Right renal cortex interstitium (tissue), 3 donors: Measurements from ENCODE around the gene TMC4. TPM values are rescaled to one million over a fixed set of nuclear protein-coding genes. Genes with fewer than 3 reads are reported as not detected.
"Not testable (repeated sequence)": the region's sequence is repeated elsewhere in the genome, so short reads cannot be mapped to it uniquely, and the experiment has no call there.

ENCODE experiments used
- DNase-seq, 3 donors: peaks; one replicate each; pipeline ENCODE4 v3.0.0-alpha.2; 2013; ENCODE audit warnings: low read depth in 3 of 3, low spot score in 2 of 3
- polyA plus RNA-seq, 3 donors: library from polyadenylated mRNA; unstranded; fragments of 120-200 nt; gene quantifications; one replicate each; pipeline ENCODE4 v1.2.1, GENCODE V29; 2013; ENCODE audit not compliant: insufficient read length in 3 of 3

TMC4 gene
- polyA plus RNA-seq, 3 donors, result 23.0 to 33.2 (median 25.3) TPM

DNA sequence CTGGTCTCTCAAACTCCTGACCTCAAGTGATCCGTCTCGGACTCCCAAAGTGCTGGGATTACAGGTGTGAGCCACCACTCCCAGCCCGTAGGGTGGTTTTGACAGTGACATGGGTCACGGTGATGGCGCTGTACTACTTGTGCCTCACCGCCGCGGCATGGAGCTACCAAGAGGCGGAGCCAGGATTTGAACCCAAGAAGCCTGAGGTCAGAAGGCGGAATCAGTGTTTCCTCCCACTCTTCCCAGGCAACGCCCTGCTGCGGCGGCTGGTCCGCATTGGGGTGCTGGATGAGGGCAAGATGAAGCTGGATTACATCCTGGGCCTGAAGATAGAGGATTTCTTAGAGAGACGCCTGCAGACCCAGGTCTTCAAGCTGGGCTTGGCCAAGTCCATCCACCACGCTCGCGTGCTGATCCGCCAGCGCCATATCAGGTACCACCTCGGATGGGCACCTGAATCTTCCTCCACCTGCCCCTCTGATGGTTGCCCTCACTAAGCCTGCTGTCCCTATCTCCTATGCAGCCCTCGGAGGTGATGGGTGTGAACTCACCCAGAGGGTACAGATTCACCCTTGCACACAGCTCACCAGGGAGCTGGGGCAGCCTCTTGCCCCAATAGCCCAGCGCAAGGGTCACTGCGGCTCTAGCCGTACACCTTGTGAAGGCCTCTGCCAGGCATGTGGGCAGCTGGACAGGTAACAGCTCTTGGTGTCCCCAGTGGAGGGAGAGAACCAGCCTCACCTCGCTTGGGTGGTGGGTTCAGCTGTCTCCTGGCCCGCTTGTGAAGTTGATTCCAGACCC lies 33.3 kb upstream of the TMC4 start:
- no peak for DNase-seq

DNA sequence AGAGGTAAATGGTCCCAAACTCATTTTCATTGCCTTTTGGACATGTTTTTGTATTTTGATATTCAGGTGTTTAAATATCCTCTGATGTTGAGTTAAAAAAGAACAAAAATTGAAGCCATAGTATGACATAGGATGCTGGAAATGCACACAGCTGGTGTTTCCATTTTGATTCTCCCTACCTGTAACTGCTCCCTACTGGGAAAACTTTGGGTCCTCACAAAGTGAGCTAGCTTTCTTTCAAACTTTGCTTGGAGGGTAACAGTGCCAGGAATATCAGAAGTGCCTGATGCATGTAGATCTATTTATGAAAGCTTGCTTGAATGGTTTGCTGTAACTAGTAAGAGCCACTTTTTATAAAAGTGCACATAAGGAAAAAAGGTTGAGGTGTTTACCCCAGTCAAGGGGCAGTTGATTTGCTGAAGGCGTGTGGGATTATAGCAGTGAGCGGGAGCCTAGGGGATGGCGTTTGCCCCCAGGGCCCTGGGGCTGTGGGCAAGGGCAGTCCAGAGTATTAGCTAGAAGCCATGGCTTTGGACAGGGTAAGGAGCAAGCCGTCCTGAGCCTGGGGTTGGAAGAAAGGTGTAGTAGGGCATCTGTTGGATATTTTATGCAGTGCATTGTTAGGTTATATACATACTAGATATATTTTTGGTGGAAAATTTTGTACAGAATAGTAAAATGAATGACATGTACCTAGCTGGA lies 32.0 kb upstream of the TMC4 start:
- DNase-seq, result no peak

DNA sequence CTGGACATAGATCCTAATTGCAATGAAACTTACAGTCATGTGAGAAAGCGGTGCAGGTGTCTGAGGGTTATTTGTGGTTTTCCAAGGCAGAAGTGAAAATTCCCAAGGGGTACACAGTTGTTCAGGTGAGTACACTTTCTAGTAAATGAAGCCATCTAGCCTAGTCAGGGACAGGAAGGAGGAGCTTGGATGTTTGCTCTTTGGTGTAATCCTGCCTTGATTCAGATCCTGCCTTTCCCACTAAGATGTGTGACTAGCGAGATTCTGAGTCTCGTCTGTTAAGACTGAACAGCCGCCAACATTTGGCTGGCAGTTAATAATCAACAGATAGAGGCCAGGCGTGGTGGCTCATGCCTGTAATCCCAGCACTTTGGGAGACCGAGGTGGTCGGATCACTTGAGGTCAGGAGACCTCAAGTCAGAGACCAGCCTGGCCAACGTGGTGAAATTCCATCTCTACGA lies 30.2 kb upstream of the TMC4 start:
- no peak for DNase-seq

DNA sequence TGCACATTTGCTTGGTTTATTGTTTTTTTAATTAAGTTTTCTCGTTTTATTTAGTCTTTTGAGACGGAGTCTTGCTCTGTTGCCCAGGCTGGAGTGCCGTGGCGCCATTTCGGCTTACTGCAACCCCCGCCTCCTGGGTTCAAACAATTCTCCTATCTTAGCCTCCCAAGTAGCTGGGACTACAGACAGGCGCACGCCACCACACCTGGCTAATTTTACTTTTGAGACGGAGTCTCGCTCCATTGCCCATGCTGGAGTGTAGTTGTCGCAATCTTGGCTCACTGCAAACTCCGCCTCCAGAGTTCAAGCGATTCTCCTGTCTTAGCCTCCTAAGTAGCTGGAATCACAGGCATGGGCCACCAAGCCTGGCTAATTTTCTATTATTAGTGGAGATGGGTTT lies 29.0 kb upstream of the TMC4 start:
- DNase-seq, result no peak

DNA sequence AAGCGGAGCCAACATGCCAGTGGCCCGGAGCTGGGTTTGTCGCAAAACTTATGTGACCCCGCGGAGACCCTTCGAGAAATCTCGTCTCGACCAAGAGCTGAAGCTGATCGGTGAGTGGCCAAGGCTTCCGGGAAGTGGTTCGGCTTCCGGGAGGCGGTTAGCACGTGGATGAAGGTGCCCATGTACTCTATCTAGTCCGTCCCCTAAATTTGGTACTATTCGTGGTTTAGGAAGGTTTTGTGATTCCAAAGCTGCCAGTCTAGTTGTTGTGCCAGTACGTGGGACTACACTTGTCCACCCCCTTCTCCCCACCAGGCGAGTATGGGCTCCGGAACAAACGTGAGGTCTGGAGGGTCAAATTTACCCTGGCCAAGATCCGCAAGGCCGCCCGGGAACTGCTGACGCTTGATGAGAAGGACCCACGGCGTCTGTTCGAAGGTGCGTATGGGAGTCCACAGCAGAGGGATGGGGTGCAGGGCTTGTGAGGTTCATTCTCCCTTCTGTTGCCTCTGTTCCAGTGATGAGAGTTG lies 28.3 kb upstream of the TMC4 start:
- DNase-seq, result no peak

DNA sequence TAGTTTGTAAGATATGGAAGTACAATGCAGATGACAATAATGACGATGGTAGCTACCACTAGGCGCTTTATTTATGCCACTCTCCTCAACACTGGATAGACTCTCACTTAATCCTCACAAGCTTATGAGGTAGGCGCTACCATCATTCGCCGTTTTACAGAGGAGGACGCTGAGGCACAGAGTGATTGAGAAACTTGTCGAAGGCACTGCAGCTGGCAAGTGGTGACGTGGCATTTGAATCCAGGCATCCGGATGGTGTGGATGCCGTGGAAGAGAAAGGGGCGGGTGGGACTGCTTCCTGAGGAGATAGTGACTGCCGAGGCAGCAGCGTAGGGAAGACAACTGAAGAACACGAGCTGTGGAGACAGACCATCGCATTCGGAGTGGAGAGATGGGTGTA lies 26.4 kb upstream of the TMC4 start:
- no peak for DNase-seq

DNA sequence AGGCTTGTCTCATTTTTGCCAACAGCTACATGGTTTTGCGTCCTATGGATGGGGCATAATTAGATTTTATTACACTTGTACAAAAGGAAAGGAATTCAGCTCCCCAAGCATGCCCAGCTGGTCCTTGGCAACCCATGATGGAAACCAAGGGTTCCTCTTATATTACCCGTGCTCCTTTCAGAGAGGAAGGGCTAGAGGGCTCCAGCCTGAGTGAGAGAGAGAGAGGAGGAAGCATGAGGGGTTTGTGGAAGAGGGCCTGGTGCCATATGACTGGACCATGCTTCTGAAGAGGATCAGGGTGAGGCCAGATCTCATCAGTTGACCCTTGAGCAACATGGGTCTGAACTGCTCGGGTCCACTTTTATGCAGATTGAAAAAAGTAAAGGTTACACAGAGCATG lies 24.2 kb upstream of the TMC4 start:
- no peak for DNase-seq

DNA sequence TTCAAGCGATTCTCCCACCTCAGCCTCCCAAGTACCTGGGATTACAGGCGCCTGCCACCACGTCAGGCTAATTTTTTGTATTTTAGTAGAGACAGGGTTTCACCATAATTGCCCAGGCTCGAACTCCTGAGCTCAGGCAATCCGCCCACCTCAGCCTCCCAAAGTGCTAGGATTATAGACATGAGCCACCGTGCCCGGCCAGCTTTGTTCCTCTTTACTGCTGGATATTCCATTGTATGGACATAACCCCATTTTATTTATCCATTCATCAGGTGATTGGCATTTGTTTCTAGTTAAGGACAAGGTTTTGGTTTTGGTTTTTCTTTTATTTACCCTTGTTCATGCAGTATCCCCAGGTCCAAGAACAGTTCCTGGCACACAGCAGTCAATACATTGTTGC lies 23.6 kb upstream of the TMC4 start:
- no peak for DNase-seq

DNA sequence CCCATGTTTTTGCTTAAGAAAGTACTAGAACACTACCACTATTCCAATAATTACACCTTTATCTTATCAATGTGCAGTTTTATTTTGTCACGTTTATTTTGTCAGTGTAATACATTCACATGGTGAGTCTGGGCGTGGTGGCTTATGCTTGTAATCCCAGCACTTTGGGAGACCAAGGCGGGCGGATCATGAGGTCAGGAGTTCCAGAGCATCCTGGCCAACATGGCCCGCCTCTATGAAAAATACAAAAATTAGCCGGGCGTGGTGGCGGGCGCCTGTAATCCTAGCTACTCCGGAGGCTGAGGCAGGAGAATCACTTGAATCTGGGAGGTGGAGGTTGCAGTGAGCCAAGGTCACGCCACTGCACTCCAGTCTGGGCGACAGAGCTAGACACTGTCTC lies 21.5 kb upstream of the TMC4 start:
- not testable (repeated sequence) for DNase-seq

DNA sequence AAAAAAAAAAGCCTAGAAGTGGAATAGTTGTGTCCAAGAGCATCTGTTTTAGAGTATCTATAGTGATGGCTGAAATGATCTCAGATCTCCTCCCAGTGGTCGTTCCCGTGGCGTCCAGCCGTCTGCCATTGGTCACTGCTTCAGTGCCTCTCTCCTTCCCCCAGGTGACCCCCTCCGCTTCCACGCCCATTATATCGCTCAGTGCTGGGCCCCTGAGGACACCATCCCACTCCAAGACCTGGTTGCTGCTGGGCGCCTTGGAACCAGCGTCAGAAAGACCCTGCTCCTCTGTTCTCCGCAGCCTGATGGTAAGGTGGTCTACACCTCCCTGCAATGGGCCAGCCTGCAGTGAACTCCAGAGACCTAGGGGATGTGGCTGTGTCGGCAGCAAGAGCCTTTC lies 20.1 kb upstream of the TMC4 start:
- no peak for DNase-seq

DNA sequence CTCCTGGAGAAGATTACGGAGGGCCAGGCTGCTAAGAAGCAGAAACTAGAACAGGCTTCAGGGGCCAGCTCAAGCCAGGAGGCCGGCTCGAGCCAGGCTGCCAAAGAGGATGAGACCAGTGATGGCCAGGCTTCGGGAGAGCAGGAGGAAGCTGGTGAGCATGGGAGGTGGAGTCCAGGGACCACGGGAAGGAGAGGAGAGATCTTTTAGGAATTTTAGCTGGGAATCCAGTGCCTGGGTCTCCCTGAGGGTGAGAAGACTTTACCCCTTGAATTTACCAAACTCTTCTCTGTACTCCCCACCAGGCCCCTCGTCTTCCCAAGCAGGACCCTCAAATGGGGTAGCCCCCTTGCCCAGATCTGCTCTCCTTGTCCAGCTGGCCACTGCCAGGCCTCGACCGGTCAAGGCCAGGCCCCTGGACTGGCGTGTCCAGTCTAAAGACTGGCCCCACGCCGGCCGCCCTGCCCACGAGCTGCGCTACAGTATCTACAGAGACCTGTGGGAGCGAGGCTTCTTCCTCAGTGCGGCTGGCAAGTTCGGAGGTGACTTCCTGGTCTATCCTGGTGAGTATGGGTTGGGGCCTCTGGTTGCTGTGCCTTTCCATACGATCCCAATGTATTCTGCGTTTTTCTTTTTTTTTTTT lies 19.0 kb upstream of the TMC4 start:
- DNase-seq, result no peak

DNA sequence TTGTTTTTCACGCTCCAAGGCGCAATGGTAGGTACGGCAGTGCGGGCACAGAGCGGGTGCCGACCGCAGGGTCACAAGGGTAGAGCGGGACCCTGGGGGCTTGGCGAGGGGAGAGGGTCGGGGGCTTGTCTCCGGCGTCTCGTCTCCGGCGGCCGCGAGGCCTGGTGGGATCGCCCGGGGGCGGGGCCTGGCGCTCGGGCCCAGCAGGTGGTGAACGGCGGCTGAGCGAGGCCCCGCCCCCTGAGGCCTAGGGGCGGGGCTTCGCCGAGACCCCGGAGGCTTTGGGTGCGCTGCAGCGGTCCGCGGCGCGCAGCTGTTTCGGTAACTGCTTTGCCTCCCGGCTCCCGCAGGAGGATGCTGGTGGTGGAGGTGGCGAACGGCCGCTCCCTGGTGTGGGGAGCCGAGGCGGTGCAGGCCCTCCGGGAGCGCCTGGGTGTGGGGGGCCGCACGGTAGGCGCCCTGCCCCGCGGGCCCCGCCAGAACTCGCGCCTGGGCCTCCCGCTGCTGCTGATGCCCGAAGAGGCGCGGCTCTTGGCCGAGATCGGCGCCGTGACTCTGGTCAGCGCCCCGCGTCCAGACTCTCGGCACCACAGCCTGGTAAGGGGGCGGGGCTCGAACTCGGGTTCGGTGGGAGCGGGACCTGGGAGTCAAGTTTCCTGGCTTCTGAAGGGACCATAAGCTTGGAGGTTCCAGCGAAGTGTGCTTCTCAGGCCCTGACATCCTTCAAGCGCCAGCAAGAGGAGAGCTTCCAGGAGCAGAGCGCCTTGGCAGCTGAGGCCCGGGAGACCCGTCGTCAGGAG lies 18.3 kb upstream of the TMC4 start, which contains the start of gene TSEN34:
TSEN34 (plus strand) TSS at position 298 of the 800 bp plus-strand sequence; CDS start at position 355, 57 bp downstream.
- peak in 2 of 3 donors; percentile 82 to 88 for DNase-seq

DNA sequence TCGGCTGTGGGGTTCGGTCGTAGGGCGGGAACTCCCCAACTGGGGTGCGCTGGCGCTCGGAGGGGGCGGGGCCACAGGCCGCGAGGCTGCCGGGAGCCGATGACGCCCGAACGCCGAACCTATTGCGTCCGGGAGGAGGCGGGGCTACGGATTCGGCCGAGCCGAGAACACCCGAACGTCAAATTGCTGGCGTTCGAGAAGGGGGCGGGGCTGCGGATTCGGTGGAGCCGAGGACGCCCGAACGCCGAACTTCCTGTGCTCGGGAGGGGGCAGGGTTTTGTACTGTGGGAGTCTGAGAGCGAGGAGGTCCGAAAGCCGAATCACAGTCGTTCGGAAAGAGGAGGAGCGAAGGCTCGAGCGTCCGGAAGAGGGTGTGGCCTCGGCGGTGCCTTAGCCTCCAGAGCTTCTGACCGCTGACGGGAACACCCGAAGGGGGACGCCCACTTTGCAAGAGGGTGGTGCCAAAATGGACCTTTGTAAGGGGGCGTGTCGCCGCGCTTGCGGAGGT lies 17.6 kb upstream of the TMC4 start:
- DNase-seq, result peak; percentile 97 to 99 (median 97)

DNA sequence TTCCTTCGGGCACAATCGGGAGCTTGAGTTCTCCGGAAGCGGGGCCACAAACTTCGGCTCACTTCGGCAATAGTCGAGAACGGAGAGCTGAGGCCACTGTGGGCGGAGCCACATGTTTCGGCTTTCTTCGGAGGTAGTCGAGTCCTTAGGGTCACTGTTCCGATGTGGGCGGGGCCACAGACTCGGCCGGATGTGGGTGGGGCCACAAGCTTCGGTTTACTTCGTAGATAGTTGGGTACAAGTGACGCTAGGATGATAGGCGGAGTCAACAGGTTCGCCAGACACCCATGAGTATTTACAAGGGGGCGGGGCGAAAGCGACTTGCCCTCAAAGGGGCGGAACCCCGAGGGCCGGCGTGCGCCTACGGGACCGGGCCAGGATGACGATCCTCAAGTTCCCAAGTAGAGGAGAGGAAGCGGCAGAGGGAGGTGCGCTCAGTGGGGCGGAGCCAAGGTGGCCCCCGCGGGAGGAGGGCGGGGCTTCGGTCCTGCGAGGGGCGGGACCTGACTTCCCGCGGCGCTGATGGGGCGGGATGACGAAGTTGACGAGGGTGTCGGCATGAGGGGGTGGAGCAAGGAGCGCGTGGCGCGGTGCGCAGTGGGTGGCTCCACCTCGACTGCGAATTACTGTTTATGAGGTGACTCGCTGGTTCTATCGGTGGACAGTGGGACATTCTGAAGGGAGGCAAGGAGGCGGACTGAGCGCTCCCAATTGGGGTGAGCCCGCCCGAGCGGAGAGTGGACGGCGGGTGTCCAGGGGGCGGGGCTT lies 17.0 kb upstream of the TMC4 start:
- peak; percentile 100 for DNase-seq

DNA sequence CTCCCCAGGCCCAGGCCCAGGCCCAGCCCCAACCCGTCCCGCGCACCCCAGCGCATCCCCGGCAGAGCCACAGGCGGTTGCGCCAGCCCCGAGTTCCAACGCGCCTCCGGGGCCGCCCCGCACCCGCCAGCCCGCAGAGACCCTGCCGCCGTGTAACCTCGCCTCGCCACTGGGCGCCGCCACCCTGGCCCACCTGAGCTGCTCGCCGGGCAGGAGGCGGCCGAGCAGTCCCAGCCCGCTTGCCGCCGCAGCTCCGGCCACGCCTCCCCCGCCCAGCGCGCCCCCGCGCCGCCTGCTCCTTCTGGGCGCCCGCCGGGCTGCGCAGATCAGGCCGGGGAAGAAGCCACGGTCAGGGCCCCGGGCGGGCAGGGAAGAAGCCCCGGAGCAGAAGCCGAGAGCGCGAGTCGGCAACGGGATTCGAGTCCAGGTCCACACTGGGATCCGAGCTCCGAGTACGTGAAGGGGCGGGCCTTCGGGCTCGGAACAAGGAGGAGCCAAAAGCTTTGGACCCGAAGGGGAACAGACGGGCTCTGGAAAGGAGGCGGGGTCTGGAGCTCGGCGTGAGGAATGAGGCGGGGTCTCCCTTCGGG lies 16.3 kb upstream of the TMC4 start, which contains the start of gene MBOAT7:
MBOAT7 (minus strand) TSS at position 436 of the 590 bp plus-strand sequence. CDS start 1,072 bp downstream, outside the sequence.
- DNase-seq, result no peak

DNA sequence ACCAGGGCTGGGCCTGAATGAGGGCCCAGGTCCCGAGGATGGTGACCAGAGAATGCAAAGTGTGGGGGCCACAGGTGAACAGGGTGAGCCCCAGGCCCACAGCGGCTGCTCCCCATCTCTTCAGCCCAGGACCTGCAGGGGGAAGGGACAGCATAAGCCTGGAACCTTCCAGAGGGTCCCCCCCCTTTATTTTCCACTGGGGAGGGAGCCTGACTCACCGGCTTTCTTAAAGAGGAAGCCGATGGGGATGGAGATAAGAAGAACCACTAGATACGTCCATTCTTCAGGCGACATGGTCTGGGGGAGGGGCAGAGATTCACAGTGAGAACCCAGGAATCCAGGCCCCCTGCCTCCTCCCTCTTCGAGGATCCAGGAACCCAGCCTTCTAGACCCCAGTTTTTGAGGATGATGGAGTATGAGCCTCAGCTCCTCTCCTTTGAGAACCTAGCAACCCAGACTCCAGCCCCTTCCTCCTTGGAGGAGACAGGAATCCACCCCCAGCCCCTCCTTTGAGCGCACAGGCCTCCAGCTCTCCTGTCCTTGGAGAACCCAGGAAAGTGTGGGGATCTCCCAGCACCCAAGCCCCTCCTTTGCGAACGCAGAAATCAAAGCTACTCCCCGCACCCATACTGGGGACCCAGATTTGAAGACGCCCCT lies 15.4 kb upstream of the TMC4 start:
- no peak for DNase-seq

DNA sequence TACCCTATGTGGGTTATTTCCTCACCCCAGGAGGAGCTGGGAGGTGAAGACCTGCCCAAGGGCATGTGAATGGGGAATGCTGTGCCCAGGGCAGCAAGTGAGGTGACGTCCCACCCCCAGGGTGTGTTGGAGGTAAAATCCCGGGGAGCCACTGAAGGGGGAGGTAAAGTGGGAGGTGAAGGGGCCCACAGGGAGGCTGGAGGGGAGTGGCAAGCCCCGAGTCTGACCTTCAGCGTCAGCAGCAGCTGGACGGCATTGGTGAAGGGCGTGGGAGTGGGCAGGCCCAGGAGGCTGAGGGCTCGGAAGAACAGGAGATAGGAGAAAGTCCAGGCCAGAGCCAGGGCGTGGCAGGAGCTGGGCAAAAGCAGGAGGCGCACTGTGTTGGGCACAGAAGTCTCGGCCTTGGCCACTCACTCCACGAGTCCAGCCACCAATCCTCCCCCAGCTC lies 14.0 kb upstream of the TMC4 start:
- DNase-seq, result no peak

DNA sequence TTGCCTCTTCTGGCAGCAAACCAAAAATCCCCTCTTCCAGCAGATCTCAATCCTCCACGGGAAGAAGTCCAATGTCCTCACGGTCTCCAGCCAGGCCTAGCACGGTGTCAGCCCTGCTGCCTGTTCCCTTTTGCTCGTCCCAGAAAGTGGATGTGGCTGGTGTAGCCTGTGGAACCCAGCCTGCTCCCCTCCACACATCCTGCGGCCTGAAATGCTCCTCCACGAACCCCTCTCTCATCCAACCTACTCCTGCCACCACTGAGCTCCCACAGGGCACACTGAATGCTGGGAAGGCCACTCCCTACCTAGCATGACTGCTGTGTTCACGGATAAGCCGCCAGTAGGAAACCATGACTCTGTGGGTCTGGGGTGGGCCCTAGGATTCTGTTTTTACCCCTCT lies 13.4 kb upstream of the TMC4 start:
- no peak for DNase-seq
